Ishikawa (cell line): Measurements from ENCODE around the gene MIPOL1.

Experiments
- CEBPB ChIP-seq: IDR thresholded peaks from 2 replicates; pipeline ENCODE4 v1.6.1; 2012
- CREB1 ChIP-seq: IDR thresholded peaks from 2 replicates; pipeline ENCODE4 v1.6.1; 2012; ENCODE audit warnings: low read depth
- EGR1 ChIP-seq: IDR thresholded peaks from 2 replicates; pipeline ENCODE4 v1.6.1; 2012
- EP300 ChIP-seq: IDR thresholded peaks from 2 replicates; pipeline ENCODE4 v1.6.1; 2012; ENCODE audit warnings: borderline replicate concordance
- FOXM1 ChIP-seq: IDR thresholded peaks from 2 replicates; pipeline ENCODE4 v1.6.1; 2012; ENCODE audit warnings: low read depth, borderline replicate concordance
- NFIC ChIP-seq: IDR thresholded peaks from 2 replicates; pipeline ENCODE4 v1.6.1; 2012
- RAD21 ChIP-seq: IDR thresholded peaks from 2 replicates; pipeline ENCODE4 v1.6.1; 2012; ENCODE audit warnings: low read depth
- REST ChIP-seq: IDR thresholded peaks from 2 replicates; pipeline ENCODE4 v1.6.1; 2012; ENCODE audit warnings: low read depth, mild to moderate bottlenecking
- TAF1 ChIP-seq: IDR thresholded peaks from 2 replicates; pipeline ENCODE4 v1.6.1; 2012; ENCODE audit warnings: low read depth, mild to moderate bottlenecking
- TCF12 ChIP-seq: IDR thresholded peaks from 2 replicates; pipeline ENCODE4 v1.6.1; 2012; ENCODE audit warnings: low read depth
- TEAD4 ChIP-seq: IDR thresholded peaks from 2 replicates; pipeline ENCODE4 v1.6.1; 2012
- YY1 ChIP-seq: IDR thresholded peaks from 2 replicates; pipeline ENCODE4 v1.6.1; 2012; ENCODE audit warnings: low read depth
- ZBTB7A ChIP-seq: IDR thresholded peaks from 2 replicates; pipeline ENCODE4 v1.6.1; 2012; ENCODE audit warnings: low read depth
- TF ChIP-seq, protein P1 (sequence below): IDR thresholded peaks from 2 replicates; pipeline ENCODE4 v1.6.1; 2012
- TF ChIP-seq, protein P2 (sequence below): IDR thresholded peaks from 2 replicates; pipeline ENCODE4 v1.6.1; 2012

MIPOL1 gene

GRCh38 chr14:37596790-37597472, 399.2 kb downstream of the MIPOL1 start:
- TF ChIP-seq NFIC: no peak
- TF ChIP-seq TEAD4: no peak
- no peak for TF ChIP-seq TAF1
- TF ChIP-seq CEBPB: no peak
- no peak for TF ChIP-seq REST
- TF ChIP-seq YY1: no peak
- TF ChIP-seq, protein P1, sequence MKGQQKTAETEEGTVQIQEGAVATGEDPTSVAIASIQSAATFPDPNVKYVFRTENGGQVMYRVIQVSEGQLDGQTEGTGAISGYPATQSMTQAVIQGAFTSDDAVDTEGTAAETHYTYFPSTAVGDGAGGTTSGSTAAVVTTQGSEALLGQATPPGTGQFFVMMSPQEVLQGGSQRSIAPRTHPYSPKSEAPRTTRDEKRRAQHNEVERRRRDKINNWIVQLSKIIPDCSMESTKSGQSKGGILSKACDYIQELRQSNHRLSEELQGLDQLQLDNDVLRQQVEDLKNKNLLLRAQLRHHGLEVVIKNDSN: no peak
- no peak for TF ChIP-seq CREB1
- no peak for TF ChIP-seq EGR1
- TF ChIP-seq RAD21: no peak
- TF ChIP-seq EP300: no peak
- no peak for TF ChIP-seq TCF12
- TF ChIP-seq ZBTB7A: no peak
- no peak for TF ChIP-seq FOXM1
- TF ChIP-seq, protein P2, sequence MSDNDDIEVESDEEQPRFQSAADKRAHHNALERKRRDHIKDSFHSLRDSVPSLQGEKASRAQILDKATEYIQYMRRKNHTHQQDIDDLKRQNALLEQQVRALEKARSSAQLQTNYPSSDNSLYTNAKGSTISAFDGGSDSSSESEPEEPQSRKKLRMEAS: no peak

DNA sequence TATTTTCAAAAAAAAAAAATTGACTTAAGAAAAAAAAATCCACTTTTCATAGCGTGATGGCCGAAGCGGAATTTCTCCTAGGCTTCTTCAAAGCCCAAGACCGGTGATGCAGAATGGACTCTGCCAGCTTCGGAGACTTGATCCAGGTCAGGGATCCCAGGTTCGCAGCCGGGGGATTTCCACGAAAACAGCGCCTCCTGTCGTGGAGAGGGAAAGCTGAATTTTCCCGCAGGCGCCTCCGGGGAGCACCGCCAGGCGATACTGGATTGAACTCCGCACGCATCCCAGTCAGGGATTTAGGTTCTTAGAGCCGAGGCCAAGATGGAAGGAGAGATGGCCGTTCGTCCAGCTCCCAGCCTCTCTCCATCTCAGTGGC, 399.8 kb downstream of the MIPOL1 start:
- no peak for TF ChIP-seq TAF1
- TF ChIP-seq YY1: no peak
- no peak for TF ChIP-seq ZBTB7A
- TF ChIP-seq CEBPB: no peak
- TF ChIP-seq RAD21: no peak
- no peak for TF ChIP-seq CREB1
- TF ChIP-seq, protein P1: no peak
- TF ChIP-seq, protein P2: no peak
- no peak for TF ChIP-seq TCF12
- no peak for TF ChIP-seq TEAD4
- no peak for TF ChIP-seq REST
- no peak for TF ChIP-seq EGR1
- TF ChIP-seq EP300: no peak
- no peak for TF ChIP-seq NFIC
- no peak for TF ChIP-seq FOXM1

DNA sequence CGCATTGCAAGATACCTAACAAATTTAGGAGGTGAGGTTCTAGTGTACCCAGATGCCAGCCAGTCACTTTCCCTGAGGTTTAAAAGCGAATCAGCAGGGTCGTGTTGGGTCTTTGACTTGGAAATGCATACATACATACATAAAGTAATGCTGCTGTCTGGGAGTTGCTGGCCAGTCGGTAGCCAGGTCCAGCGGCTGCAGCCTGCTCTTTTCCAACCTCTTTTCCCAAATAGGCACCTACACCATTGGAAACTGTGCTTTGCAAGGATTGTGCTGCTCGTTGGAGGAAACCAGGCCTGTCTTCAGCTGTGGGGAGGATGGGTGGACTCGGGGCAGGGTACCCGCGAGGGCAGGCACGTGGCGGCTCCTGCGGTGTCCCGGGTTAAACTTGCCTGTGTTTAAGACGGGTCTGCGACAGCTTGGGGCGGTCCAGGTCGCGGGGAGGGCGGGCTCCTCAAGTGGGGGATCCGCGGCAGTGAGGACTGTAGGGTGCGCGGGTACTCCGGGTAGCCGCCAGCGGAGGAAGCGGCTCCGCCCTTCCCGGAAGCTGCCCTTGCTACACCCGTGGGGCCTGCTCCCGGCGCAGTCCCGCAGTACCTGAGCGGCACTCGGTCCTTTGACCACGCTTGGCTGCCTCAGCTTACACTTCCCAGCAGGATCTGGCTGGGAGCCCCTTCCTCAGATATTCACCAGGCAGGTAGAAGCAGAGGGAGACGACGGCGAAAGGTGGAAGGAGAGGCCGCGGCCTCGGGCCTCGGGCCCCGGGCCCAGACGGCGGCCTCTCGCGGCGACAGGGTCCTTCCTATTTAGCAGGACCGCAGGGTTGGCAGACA, 400.4 kb downstream of the MIPOL1 start:
- TF ChIP-seq FOXM1: no peak
- TF ChIP-seq, protein P2: no peak
- TF ChIP-seq CREB1: no peak
- TF ChIP-seq EGR1: no peak
- TF ChIP-seq NFIC: no peak

- TF ChIP-seq FOXM1: no peak
- no peak for TF ChIP-seq TAF1
- TF ChIP-seq EGR1: no peak
- TF ChIP-seq TCF12: no peak
- TF ChIP-seq NFIC: no peak
- no peak for TF ChIP-seq EP300
- TF ChIP-seq TEAD4: no peak
- TF ChIP-seq, protein P2: no peak
Observed at GRCh38 chr14:37598747-37599506, 401.2 kb downstream of the MIPOL1 start.
